ENCODE results near the gene HOXB6.

DNA sequence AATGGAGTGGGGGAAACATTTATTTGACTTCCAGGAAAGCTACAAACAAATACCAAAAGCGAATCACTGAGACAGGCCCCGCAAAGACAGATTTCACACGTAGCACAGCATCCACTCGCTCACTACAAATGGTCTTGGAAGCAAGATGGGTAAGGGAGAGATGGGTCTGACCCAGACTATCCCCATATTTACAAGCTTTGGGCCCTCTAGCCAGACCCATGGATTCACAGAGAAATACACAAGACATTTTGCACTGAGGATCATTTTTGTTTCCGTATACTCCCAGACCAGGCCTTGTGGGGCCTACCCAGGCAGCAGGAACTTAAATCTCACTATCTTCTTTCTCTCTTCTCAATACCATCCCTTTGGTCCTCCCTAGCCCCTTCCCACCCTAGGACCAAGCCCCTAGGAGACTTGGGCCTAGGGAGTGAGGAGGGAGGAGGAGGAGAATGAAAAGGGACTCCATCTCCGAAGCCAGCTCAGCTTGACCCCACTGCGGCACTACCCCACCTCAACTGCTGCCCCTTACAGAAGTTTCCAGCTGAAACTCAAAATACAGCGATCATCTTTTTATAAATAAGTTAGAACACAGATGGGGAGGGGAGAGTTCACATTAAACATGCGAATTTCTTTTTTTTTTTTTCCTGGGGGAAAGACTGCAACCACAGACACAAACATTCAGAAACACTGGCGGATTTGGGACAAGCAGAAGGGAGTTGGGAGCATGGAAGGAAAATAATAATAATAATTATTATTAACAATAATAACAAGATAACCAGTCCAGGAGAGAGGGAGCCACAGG is 13.3 kb downstream of the HOXB6 start:
- TF ChIP-seq, protein P1, sequence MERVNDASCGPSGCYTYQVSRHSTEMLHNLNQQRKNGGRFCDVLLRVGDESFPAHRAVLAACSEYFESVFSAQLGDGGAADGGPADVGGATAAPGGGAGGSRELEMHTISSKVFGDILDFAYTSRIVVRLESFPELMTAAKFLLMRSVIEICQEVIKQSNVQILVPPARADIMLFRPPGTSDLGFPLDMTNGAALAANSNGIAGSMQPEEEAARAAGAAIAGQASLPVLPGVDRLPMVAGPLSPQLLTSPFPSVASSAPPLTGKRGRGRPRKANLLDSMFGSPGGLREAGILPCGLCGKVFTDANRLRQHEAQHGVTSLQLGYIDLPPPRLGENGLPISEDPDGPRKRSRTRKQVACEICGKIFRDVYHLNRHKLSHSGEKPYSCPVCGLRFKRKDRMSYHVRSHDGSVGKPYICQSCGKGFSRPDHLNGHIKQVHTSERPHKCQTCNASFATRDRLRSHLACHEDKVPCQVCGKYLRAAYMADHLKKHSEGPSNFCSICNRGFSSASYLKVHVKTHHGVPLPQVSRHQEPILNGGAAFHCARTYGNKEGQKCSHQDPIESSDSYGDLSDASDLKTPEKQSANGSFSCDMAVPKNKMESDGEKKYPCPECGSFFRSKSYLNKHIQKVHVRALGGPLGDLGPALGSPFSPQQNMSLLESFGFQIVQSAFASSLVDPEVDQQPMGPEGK (CRISPR knock-in tag; IDR thresholded peaks at IDR 0.05; ENCODE audit: borderline replicate concordance): no peak
- TF ChIP-seq ARNTL (CRISPR knock-in tag; IDR thresholded peaks at IDR 0.05; ENCODE audit: borderline replicate concordance, low read depth): no peak

Measured in SK-N-SH treated with all-trans-retinoic acid at 6 μM for 48 hours (cell line).